Measurements from ENCODE around the gene CORO1C. TPM values are rescaled to one million over a fixed set of nuclear protein-coding genes. Genes with fewer than 3 reads are reported as not detected.
"Not testable (repeated sequence)": the region's sequence is repeated elsewhere in the genome, so short reads cannot be mapped to it uniquely, and the experiment has no call there.

The CORO1C gene
- total RNA-seq, 1 experiment from 2014 or later, result 208 TPM

DNA sequence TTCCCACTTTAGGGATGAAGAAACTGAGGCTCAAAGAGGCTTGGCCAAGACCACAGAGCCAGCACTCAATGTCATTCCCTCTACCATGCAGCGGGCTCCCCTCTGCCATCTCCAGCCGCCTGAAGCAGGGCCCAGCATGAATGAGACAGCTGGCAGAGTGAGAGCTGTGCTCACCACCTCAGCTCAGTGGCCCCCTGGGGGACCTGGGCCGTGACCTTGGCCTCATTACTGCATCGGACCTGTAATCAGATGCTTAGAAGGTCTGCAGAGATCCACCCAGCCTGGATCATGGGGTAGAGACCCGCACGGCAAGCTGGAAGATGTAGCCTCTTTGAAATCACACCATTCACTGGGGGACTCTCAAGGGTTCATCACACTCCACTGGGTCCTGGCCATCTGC lies 22.7 kb upstream of the CORO1C start:
- intact Hi-C loops (cut with micrococcal nuclease; ENCODE audit: unreplicated experiment), result no loop called here
- Histone ChIP-seq H3K36me3 (ENCODE audit: insufficient read depth, low read length, poor library complexity, severe bottlenecking) (no peaks in the 10 kb centered on the region), H3K4me1 (ENCODE audit: insufficient read depth, low read length, poor library complexity, severe bottlenecking) (peaks cover 29% of the 10 kb centered on the region), H3K27ac (ENCODE audit: low read depth, low read length, poor library complexity, severe bottlenecking) (no peak overlapping the region), H3K27me3 (replicated peaks; ENCODE audit: insufficient read depth, low read depth, low read length, poor library complexity) (no peaks in the 10 kb centered on the region), H3K4me3 (ENCODE audit: low read depth, low read length, poor library complexity, severe bottlenecking) (no peak overlapping the region), H3K9me3 (ENCODE audit: low read depth, low read length, poor library complexity, severe bottlenecking) (no peaks in the 10 kb centered on the region)
- DNase-seq (ENCODE audit: low spot score), result no peak
- TF ChIP-seq, protein P1, sequence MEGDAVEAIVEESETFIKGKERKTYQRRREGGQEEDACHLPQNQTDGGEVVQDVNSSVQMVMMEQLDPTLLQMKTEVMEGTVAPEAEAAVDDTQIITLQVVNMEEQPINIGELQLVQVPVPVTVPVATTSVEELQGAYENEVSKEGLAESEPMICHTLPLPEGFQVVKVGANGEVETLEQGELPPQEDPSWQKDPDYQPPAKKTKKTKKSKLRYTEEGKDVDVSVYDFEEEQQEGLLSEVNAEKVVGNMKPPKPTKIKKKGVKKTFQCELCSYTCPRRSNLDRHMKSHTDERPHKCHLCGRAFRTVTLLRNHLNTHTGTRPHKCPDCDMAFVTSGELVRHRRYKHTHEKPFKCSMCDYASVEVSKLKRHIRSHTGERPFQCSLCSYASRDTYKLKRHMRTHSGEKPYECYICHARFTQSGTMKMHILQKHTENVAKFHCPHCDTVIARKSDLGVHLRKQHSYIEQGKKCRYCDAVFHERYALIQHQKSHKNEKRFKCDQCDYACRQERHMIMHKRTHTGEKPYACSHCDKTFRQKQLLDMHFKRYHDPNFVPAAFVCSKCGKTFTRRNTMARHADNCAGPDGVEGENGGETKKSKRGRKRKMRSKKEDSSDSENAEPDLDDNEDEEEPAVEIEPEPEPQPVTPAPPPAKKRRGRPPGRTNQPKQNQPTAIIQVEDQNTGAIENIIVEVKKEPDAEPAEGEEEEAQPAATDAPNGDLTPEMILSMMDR (conservative IDR thresholded peaks at IDR 0.05; ENCODE audit: low read depth, low read length), result no peak
- BruUV-seq (replicated peaks), result no TSS peak
- ChIA-PET CTCF (no interaction called here), POLR2A (ENCODE audit: low non-redundant PET) (no interaction called here)

DNA sequence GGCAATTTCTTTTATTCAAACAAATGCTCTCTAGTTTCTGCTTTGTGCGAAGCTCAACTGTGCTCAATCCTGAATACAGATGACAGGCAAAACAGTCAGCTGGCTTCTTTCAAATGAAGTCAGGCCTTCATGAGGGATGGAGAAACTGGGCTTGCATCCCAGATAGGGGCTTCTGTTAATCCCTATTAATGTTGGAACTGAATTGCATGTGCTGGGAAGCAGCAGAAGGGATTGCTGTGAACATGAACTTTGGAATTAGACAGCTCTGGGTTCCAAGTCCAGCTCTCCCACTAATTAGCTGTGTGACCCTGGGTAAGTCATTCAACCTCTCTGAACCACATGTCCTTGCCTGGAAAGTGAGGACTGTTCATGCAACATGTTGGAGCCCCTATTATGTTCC lies 21.1 kb upstream of the CORO1C start:
- H3K27me3 ChIP-seq (replicated peaks; ENCODE audit: insufficient read depth, low read depth, low read length, poor library complexity), result no peaks in the 10 kb centered on the region
- peak overlapping the region; percentile 29 for H3K27ac ChIP-seq (ENCODE audit: low read depth, low read length, poor library complexity, severe bottlenecking)
- no TSS peak for BruUV-seq (replicated peaks)
- POLR2A ChIA-PET (ENCODE audit: low non-redundant PET), result interaction anchor here (0.6 kb wide), 1 partner anchor 19 kb away, joined by 5 read pairs; no protein-coding TSS in a partner anchor
- H3K4me3 ChIP-seq (ENCODE audit: low read depth, low read length, poor library complexity, severe bottlenecking), result no peak overlapping the region
- peaks cover 29% of the 10 kb centered on the region for H3K4me1 ChIP-seq (ENCODE audit: insufficient read depth, low read length, poor library complexity, severe bottlenecking)
- no peak for TF ChIP-seq EZH2 (IDR thresholded peaks at IDR 0.05; ENCODE audit: borderline replicate concordance, low read depth, low read length, poor library complexity, severe bottlenecking)
- TF ChIP-seq, protein P1 (conservative IDR thresholded peaks at IDR 0.05; ENCODE audit: low read depth, low read length), result no peak
- intact Hi-C loops (cut with micrococcal nuclease; ENCODE audit: unreplicated experiment), result no loop called here
- H3K9me3 ChIP-seq (ENCODE audit: low read depth, low read length, poor library complexity, severe bottlenecking), result no peaks in the 10 kb centered on the region
- CTCF ChIA-PET, result interaction anchor here (0.5 to 0.7 kb wide), 2 partner anchors 30 to 140 kb away, joined by 4 to 5 read pairs; no protein-coding TSS in a partner anchor
- H3K36me3 ChIP-seq (ENCODE audit: insufficient read depth, low read length, poor library complexity, severe bottlenecking), result no peaks in the 10 kb centered on the region
- DNase-seq (ENCODE audit: low spot score), result peak; percentile 62

GRCh38 chr12:108751821-108752220 lies 20.5 kb upstream of the CORO1C start:
- H3K4me3 ChIP-seq (ENCODE audit: low read depth, low read length, poor library complexity, severe bottlenecking), result no peak overlapping the region
- H3K4me1 ChIP-seq (ENCODE audit: insufficient read depth, low read length, poor library complexity, severe bottlenecking), result peaks cover 29% of the 10 kb centered on the region
- H3K27ac ChIP-seq (ENCODE audit: low read depth, low read length, poor library complexity, severe bottlenecking), result peak overlapping the region; percentile 29
- no peak for DNase-seq (ENCODE audit: low spot score)
- intact Hi-C loops (cut with micrococcal nuclease; ENCODE audit: unreplicated experiment), result no loop called here
- H3K27me3 ChIP-seq (replicated peaks; ENCODE audit: insufficient read depth, low read depth, low read length, poor library complexity), result no peaks in the 10 kb centered on the region
- CTCF ChIA-PET, result interaction anchor here (0.7 kb wide), 1 partner anchor 31 kb away, joined by 4 read pairs; no protein-coding TSS in a partner anchor
- H3K9me3 ChIP-seq (ENCODE audit: low read depth, low read length, poor library complexity, severe bottlenecking), result no peaks in the 10 kb centered on the region
- no peak for TF ChIP-seq EZH2 (IDR thresholded peaks at IDR 0.05; ENCODE audit: borderline replicate concordance, low read depth, low read length, poor library complexity, severe bottlenecking)
- TF ChIP-seq, protein P1 (conservative IDR thresholded peaks at IDR 0.05; ENCODE audit: low read depth, low read length), result no peak
- BruUV-seq (replicated peaks), result no TSS peak
- no peaks in the 10 kb centered on the region for H3K36me3 ChIP-seq (ENCODE audit: insufficient read depth, low read length, poor library complexity, severe bottlenecking)
- POLR2A ChIA-PET (ENCODE audit: low non-redundant PET), result interaction anchor here (0.6 kb wide), 1 partner anchor 18 kb away, joined by 5 read pairs; no protein-coding TSS in a partner anchor

DNA sequence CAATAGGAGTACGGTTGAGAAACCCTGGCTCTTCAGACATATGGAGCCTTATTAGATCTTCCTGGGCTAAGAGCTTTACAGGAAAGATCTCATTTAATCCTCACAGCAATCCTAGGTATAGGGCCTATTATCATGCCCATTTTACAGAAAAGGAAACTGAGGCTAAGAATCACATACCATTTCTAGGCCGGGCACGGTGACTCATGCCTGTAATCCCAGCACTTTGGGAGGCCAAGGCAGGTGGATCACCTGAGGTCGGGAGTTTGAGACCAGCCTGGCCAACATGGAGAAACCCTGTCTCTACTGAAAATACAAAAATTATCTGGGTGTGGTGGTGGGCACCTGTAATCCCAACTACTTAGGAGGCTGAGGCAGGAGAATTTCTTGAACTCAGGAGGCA lies 19.7 kb upstream of the CORO1C start:
- peaks cover 29% of the 10 kb centered on the region for H3K4me1 ChIP-seq (ENCODE audit: insufficient read depth, low read length, poor library complexity, severe bottlenecking)
- H3K36me3 ChIP-seq (ENCODE audit: insufficient read depth, low read length, poor library complexity, severe bottlenecking); H3K4me3 ChIP-seq (ENCODE audit: low read depth, low read length, poor library complexity, severe bottlenecking); DNase-seq (ENCODE audit: low spot score); intact Hi-C loops (cut with micrococcal nuclease; ENCODE audit: unreplicated experiment); H3K9me3 ChIP-seq (ENCODE audit: low read depth, low read length, poor library complexity, severe bottlenecking); CTCF ChIA-PET; H3K27me3 ChIP-seq (replicated peaks; ENCODE audit: insufficient read depth, low read depth, low read length, poor library complexity); BruUV-seq (replicated peaks): not testable (repeated sequence)
- POLR2A ChIA-PET (ENCODE audit: low non-redundant PET), result interaction anchor here (0.6 kb wide), 1 partner anchor 821 kb away, joined by 3 read pairs; no protein-coding TSS in a partner anchor
- H3K27ac ChIP-seq (ENCODE audit: low read depth, low read length, poor library complexity, severe bottlenecking), result peak overlapping the region; percentile 73
